GM18873 (cell line): ENCODE measurements around the gene APOL1.
"Not testable (repeated sequence)": the region's sequence is repeated elsewhere in the genome, so short reads cannot be mapped to it uniquely, and the experiment has no call there.

Experiments
- ATAC-seq: cut with Tn5 transposase; IDR thresholded peaks from one replicate; pipeline ENCODE4 v1.9.1; 2021; ENCODE audit warnings: mild to moderate bottlenecking, moderate library complexity, moderate number of reproducible peaks; ENCODE audit not compliant: unreplicated experiment, low FRiP score

APOL1 gene

GRCh38 chr22:36252754-36253522, at the start of gene APOL1:
APOL1 (plus strand) TSS chr22:36253133; CDS start chr22:36254956, 1,823 bp downstream.
- no peak for ATAC-seq

- not testable (repeated sequence) for ATAC-seq
Measured at GRCh38 chr22:36203441-36203840, 49.5 kb upstream of the APOL1 start.

GRCh38 chr22:36204001-36204631, 48.8 kb upstream of the APOL1 start:
- no peak for ATAC-seq

- ATAC-seq: no peak
Measured at GRCh38 chr22:36204632-36205015, 48.3 kb upstream of the APOL1 start.

GRCh38 chr22:36205573-36205972, 47.4 kb upstream of the APOL1 start:
- ATAC-seq: not testable (repeated sequence)

GRCh38 chr22:36206255-36206654, 46.7 kb upstream of the APOL1 start:
- no peak for ATAC-seq

GRCh38 chr22:36208162-36208765, 44.7 kb upstream of the APOL1 start:
- no peak for ATAC-seq

- ATAC-seq: no peak
Measured at GRCh38 chr22:36208914-36209313, 44.0 kb upstream of the APOL1 start.

- ATAC-seq: not testable (repeated sequence)
Measured at GRCh38 chr22:36209488-36209908, 43.4 kb upstream of the APOL1 start.

GRCh38 chr22:36210224-36210623, 42.7 kb upstream of the APOL1 start:
- no peak for ATAC-seq

- ATAC-seq: no peak
Measured at GRCh38 chr22:36211237-36211861, 41.6 kb upstream of the APOL1 start.

- ATAC-seq: no peak
Measured at GRCh38 chr22:36212901-36213300, 40.0 kb upstream of the APOL1 start.

GRCh38 chr22:36213586-36213985, 39.3 kb upstream of the APOL1 start:
- ATAC-seq: no peak

- no peak for ATAC-seq
Measured at GRCh38 chr22:36215981-36216380, 37.0 kb upstream of the APOL1 start.

- ATAC-seq: no peak
Measured at GRCh38 chr22:36218648-36219193, 34.2 kb upstream of the APOL1 start.

- no peak for ATAC-seq
Measured at GRCh38 chr22:36220451-36220921, 32.4 kb upstream of the APOL1 start.

- ATAC-seq: no peak
Measured at GRCh38 chr22:36221799-36222751, 30.9 kb upstream of the APOL1 start.

GRCh38 chr22:36222887-36223450, 30.0 kb upstream of the APOL1 start:
- no peak for ATAC-seq

- no peak for ATAC-seq
Measured at GRCh38 chr22:36223504-36223903, 29.4 kb upstream of the APOL1 start.
